ENCODE results near the gene GRID1.
"Not testable (repeated sequence)": the region's sequence is repeated elsewhere in the genome, so short reads cannot be mapped to it uniquely, and the experiment has no call there.

Gene GRID1

DNA sequence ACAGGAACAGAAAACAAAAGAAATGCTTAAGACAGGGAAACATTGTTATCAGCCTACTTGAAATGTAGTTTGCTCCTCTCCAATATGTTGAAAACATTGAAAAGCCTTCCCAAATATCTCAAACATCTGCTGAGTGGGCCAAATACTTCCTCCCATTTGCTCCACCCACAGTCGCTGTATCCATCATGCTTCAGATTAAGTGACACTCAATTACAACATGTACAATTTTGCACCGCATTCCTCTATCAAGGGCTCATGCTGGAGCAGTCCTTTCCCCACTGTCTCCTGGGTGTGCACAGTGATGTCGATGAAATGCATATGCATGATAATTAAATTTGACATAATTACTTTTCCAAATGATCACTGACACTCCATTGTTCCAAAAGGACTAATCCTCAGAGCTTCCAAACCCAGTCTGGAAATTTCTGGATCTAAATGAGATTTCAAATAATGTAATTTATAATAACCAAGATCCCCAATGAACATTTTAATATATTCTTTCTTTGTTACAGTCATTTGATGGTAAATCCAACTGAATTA lies 604.6 kb downstream of the GRID1 start:
- DNase-seq, result no peak

DNA sequence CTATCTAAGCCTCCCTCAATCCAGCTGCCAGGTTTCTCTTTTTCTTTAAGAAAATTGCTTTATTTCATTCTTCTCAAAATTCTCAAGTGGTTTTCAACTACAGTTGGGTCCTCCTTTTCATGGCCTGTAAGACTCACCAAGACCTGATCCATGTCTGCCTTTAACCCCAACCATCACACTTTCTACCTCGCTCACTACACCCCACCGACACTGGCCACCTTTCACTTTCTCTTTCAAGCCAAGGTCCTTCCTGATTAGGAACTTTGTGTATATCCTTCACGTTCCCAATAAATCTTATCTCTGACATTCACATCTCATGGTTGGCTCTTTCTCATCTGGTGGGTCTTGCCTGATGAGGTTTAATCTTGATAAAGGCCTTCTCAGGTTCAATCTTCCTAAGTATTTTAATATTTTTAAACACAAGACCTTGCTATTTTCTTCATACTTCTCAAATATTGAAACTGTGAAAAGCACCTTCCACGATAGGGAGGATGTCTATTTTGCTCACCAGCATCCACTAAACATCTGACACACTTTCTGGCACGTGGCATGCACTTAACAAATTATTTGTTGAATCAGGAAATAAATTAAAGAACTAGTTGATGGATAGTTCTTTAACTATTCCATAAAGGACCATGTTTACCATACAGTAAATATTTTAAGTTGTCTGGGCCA lies 624.8 kb downstream of the GRID1 start:
- peak; percentile 87 for DNase-seq

DNA sequence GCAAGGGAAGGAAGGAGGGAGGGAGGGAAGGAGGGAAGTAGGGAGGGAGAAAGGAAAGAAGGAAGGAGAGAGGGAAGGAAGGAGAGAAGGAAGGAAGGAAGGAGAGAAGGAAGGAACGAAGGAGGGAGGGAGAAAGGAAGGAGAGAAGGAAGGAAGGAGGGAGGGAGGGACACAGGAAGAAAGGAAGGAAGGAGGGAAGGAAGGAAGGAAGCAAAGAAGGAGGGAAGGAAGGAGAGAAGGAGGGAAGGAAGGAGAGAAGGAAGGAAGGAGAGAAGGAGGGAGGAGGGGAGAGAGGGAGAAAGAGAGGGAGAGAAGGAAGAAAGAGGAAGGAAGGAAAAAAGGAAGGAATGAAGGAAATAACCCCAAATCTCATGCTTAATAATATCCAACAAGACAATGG lies 630.6 kb downstream of the GRID1 start:
- no peak for DNase-seq

DNA sequence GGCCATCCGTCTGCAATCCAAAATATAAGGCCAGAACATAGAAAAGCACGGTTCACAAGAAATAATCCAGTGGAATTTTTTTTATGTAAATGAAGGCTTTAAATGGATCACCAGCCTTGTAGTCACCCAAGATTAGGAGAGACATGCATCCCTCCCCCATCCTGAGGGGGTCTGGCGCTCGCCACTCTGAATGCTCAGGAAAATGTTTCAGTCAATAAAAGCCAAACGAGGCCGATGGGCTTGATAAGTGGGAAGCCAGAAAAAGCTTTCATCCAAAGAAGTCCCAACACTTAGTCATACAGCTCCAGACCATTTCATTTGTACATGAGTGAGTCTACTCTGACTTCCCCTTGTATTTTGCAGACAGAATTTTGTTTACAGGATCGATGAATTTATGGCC lies 631.8 kb downstream of the GRID1 start:
- no peak for DNase-seq

DNA sequence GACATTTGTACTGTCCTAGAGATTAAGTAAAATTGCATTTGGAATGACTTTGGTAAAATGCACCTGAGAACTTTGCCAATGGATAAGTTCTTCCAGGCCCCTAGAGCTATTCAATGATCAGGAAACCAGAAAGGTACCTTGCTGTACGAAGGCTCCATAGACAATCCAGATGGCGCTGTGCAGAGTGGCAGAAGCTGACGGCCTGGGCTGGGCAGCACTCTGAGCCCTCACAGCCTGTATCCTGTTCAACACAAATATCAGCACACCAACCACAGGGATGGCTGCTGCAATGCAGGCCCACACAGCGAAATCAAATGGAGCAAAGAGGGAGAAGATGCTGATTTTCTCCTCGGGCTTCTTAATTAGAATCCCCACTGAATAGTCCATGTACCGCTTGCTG lies 642.4 kb downstream of the GRID1 start:
- DNase-seq, result no peak

DNA sequence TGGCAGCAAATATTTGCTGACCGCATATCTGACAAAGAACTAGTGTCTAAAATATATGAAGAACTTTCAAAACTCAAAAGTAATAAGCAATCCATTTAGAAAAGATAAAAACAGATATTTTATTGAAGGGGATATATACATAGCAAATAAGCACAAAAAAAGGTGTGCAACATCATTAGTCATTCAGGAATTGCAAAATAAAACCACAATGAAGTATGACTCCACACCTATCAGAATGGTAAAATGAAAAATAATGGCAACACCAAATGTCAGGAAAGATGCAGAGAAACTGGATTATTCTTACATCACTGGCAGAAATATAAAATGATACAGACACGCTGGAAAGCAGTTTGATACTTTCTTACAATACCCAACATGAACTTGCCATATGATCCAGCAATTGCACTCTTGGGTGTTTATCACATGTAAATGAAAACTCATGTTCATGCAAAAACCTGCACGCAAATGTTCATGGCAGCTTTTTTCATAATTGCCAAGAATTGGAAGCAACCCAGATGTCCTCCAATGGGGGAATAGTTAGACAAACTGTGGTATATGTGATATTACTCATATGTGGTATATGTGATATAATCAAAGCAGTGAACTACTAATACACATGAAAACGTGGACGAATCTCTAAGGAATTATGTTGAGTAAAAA lies 645.5 kb downstream of the GRID1 start:
- no peak for DNase-seq

DNA sequence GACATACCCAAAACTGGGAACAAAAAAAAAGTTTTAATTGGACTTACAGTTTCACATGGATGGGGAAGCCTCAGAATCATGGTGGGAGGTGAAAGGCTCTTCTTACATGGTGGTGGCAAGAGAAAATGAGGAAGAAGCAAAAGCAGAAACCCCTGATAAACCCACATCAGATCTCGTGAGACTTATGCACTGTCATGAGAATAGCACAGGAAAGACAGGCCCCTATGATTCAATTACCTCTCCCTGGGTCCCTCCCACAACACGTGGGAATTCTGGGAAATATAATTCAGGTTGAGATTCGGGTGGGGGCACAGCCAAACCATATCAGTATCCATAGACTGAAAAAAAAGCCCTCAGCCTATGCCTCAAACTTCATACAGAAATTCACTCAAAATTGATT lies 647.2 kb downstream of the GRID1 start:
- peak; percentile 96 for DNase-seq

DNA sequence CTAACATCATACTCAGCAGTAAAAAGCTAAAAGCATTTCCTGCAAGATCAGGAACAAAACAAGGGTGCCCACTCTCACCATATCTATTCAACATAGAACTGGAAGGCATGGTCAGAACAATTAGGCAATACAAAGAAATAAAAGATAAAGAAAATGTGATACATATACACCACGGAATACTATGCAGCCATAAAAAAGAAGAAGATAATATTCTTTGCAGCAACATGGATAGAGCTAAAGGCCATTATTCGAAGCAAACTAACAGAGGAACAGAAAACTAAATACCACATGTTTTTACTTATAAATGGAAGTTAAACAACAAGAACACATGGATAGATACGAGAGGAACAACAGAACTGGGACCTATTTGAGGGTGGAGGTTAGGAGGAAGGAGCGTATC lies 652.7 kb downstream of the GRID1 start:
- DNase-seq, result no peak

DNA sequence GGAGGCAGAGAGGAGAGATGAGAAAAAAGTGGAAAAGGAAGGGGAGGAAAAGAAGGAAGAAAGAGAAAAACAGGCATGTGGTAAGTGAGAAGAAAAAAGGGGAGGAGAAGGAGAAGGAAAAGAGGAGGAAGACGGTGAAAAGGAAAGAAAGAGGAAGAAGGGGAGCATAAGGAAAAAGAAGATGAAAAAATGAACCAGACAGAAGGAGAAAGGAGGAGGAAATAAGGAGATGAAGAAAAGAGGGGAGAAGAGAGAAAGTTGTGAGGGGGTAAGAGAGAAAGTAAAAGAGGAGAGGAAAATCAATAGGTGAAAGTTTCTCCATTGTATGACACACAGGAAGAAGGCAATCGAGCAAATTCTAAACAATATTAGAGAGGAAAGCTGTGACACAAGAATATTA lies 663.8 kb downstream of the GRID1 start:
- no peak for DNase-seq

DNA sequence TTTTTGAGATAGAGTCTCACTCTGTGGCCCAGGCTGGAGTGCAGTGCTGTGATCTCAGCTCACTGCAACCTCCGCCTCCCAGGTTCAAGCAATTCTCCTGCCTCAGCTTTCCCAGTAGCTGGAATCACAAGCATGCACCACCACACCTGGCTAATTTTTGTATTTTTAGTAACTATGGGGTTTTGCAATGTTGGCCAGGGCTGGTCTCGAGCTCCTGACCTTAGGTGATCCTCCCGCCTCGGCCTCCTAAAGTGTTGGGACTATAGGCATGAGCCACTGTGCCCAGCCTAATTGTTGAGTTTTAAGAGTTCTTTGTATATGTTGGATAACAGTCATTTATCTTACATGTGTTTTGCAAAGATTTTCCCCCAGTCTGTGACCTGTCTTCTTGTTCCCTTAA lies 667.5 kb downstream of the GRID1 start:
- not testable (repeated sequence) for DNase-seq

DNA sequence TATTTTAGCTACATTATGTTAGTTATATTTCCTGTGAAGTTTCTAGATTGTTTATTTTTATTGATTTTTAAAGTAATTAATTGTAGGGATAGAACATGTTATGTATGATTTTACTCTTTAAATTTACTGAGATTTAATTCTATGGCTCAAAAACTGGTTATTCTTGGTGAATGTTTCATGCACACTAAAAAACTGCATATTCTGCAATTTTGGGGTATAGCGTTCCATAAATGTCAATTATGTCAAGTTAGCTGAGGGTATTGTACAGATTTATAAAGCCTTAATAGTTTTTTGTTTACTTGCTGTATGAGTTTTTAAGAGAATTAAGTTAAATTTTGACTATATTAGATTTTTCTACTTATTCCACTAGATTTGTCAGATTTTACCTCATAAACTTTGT lies 669.7 kb downstream of the GRID1 start:
- DNase-seq, result no peak

DNA sequence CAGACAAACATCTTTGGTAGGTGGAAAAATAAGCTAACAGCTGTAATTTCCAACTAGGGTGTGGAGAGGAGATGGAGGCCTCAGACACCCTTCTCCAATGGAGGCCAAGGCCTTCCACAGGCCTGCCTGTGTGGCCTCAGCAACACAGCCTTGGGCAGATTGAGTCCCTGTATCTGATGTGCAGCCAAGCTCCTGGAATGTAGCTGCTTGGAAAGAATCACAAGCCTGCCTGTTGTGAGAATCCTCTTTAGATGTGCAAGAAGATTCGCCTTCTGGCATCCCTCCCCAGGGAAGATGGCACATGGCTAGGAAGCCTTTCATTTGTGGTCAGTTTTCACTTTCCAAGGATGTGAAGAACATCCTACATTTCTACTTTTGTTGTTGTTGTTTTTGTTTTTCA lies 684.0 kb downstream of the GRID1 start:
- DNase-seq, result no peak

DNA sequence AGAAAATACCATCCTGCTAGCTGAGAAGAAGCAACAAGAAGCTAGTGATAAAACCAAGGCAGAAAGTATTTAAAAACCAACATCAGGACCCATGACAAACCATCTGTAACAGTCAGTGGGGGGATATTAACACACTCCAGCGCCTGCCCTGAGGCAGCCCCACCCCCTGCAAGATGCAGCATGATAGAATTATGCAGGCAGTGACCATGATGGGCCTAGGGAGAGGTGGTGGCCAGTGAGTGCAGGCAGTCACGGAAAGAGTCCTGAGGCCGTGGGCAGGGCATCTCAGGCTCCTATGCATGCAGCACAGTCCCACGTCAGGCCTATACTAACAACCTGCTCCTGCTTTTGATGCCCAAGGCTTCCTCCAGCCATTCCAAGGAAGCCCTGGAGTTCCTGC lies 686.9 kb downstream of the GRID1 start:
- DNase-seq, result no peak

DNA sequence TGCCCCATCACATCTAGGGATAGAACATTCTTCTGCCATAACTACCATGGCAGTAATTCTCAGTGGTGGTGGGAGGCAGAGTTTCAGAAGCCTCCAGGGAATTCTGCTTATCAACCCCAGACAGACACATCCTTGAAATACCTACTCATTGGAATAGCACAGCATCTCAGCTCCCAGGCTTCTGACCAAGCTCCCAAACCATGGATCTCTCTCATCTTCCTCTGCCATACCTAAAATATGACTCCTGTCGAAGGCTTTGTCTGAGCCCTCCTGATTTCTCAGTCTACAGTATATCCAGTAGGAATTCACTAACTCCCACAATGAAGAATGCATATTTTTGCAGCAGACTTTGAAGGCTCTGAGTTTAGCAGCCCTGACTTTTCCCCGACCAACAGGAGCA lies 687.5 kb downstream of the GRID1 start:
- DNase-seq, result no peak

DNA sequence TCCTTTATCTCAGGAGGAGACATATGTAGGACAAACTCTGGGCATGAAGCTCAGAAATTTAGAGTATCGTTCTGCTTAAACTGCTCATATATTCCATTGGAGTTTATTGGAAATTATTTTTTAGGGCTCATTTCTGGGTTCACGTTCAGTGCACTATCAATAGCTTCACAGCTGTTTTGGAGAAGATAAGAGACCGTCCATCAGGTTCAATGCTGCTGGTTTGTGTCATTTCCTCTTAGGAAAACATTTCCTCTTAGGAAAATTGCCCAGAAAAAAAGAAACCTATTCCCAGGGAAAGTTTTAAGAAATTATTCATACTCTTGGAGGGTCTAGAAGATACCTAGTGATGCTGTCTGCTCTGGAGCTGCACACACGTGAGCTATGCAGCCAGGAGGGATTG lies 691.7 kb downstream of the GRID1 start:
- DNase-seq, result no peak

DNA sequence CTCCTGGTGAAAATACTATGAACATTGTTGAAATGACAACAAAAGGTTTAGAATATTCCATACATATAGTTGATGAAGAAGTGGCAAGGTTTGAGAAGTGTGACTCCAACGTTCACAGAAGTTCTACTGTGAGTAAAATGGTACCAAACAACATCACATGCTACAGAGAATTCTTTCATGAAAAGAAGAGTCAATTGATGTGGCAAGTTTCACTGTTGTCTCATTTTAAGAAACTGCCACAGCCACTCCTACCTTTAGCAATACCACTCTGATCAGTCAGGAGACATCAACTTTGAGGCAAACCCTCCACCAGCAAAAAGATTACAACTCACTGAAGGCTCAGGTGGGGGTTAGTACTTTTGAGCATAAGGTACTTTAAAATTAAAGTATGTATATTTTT lies 693.3 kb downstream of the GRID1 start:
- DNase-seq, result no peak

DNA sequence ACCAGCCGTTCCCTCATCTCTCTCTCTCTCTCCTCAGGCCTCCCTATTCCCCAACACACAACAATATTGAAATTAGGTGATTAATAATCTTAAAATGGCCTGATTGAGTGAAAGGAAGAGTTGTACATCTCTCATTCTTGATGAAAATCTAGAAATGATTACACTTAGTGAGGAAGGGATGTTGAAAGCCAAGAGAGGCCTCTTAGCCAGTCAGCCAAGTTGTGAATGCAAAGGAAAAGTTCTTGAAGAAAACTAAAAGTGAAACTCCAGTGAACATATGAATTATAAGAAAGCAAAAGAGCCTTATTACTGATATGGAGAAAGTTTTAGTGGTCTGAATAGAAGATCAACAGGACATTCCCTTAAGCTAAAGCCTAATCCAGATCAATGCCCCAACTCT lies 695.1 kb downstream of the GRID1 start:
- DNase-seq, result no peak

DNA sequence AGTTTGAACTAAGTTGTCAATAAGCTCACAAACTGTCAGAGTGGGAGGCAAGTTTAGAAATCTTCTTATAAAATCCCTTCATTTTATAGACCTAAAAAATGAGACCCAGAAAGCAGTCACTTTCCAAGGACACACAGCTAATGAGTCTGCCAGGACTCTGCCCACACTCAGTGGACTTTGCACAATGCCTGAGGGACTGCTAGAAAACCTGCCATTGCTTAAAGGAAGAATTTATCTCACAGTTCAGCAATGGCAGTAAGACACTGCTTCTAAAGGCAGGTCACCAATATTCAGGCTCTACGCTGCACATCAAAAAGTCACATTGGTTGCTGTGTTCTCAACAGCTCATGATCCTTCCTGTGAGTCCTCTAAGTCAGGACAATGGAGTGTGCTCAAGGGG lies 698.1 kb downstream of the GRID1 start:
- DNase-seq, result no peak

DNA sequence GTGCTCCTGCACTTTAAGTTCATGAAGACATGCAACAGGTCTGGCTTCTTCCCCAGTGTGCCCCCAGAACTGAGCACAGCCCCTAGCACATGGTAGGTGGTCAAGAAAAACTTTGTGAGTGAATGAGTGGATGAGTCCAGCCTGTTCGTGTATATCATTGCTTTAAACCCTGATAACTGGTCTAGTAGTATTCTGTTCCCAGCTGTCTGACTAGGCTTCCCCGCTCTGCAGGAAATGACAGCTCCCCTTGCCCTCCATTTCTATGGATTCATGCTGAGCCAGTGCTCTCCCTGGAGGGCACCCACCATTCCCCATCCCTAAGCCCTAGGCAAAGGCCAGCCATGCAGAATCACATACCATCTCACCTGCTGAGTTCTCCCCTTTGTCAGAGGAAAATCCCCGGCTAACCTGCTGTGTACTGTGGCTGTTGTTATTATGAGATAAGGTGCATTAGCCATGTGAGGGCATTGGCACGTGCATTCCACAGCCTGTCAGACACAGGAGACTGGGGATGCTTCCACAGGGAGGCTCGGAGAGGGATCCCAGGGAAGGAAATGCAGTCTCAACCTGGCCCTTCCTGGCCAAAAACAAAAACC lies 698.9 kb downstream of the GRID1 start:
- no peak for DNase-seq

DNA sequence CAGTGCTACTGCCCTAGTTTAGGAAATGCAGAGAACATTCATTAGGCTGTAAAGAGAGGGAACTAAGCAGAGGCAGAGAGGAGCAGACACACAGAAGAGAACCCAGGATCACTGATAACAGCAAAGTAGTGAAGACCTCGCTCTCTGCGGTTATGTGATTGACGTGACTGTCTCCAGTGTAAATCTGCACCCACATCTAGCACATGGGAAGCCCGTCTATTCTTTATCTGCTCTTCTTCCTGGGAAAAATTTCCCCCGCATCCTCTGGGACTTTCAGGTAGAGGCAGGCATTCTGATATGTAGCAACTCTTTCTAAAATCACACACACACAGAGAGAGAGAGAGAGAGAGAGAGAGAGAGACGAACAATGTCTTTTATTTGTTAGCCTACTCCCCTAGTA lies 699.6 kb downstream of the GRID1 start:
- DNase-seq, result no peak

DNA sequence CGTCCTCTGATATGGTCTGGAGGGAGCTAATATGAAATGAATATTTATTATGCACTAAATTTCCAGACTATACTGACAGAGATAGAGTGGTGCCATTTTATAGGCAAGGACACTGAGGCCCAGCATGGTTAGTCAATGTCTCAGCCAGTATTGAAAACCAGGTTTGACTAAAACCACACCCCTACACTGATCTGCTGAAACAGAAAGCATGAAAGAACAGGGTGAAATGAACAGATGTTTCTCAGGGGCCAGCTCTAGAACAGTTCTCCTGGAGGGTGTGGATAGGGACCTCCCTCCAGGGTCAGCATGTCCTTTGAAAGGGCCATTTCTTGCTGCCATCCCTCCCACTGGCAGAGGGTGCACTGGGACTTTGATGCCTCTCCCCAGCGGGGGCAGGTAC lies 700.5 kb downstream of the GRID1 start:
- no peak for DNase-seq

DNA sequence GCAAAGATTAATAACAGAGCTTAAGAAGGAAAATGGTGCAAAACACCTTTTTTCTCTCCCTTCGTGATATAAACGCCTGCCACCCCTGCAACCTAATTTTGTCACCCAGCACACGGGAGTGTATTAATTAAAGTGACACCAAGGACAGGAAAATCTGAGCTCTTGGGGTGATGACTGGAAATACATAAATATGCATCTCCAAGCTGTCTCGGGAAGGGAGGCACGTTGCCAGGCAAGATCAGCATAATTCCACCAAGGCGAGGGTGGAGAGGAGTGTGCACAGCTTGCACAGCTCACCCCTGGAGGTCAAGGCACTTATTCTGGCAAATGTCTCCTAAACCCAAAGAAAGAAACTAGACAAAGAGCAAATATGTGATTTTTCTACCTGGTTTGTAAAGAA lies 700.9 kb downstream of the GRID1 start:
- no peak for DNase-seq

DNA sequence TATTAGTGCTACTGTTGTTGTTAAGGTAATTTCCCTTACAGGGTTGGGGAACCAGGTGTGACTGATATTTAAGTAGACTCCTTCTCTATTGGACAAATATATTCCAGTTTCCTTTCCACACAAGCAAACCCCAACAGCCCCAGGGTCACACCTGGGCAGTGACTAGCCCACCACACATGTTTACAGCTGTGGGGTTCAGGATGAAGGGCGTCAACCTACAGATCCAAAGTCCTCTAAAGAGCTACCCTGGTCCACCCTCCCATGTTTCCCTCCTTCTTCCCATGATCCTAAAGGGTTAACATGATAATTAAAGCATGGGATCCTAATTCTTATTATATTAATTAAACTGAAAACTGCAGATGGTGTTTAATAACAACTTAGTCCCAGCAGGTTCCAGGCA lies 701.5 kb downstream of the GRID1 start:
- no peak for DNase-seq

DNA sequence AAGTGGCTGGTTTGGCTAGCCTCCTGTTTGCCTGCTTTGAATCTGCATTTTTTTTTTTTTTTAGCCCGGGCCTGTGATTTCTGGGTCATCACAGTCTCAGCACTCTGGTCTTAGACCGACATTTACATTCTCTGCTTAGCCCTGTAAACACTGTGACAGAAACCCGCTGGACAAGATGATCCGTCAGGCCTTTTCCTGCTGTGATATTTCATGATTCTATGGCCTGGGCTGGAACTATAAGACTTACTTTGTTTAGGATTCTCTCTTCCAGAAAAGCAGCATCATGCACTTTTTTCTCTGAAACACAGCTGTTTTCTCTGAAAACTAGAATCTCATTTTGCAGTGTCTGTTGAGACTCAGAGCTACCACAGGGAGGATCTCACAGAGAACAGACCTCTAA lies 705.5 kb downstream of the GRID1 start:
- DNase-seq, result no peak

DNA sequence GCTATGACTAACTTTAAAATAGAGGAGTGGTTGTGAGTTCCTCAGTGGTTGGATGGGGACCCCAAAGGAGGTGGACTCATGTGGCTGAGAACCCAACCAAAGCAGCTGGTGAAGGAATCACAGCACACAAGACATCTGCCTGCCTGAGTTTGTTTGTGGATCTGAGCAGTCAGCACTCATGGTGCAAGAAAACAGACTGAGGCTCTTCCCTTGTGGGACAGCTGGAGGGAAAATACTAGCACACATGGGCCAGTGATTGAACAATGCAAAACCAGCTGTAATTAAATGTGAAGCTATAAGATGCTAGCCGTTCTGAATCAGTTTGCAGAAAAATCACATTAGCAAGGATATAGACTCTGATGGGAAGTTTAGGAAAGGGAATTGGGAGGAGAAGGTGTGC lies 707.3 kb downstream of the GRID1 start:
- DNase-seq, result no peak
